ENCODE measurements around the gene GCSAM. TPM values are rescaled to one million over a fixed set of nuclear protein-coding genes. Genes with fewer than 3 reads are reported as not detected.
"Not testable (repeated sequence)": the region's sequence is repeated elsewhere in the genome, so short reads cannot be mapped to it uniquely, and the experiment has no call there.

GCSAM gene
- total and polyA plus RNA-seq, 2 experiments from 2014 or later, result 0.86 TPM; not detected in 1

DNA sequence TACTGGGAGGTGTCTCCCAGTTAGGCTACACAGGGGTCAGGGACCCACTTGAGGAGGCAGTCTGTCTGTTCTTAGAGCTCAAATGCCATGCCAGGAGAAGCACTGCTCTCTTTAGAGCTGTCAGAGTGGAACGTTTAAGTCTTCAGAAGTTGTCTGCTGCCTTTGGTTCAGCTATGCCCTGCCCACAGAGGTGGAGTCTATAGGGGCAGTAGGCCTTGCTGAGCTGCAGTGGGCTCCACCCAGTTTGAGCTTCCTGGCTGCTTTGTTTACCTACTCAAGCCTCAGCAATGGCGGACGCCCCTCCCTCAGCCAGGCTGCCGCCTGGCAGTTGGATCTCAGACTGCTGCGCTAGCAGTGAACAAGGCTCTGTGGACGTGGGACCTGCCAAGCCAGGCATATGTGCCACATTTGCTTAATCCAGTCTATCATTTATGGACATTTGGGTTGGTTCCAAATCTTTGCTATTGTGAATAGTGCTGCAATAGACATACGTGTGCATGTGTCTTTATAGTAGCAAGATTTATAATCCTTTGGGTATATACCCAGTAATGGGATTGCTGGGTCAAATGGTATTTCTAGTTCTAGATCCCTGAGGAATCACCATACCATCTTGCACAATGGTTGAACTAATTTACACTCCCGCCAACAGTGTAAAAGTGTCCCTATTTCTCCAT, 60.5 kb downstream of the GCSAM start:
- not testable (repeated sequence) for H3K4me1 ChIP-seq (ENCODE audit: insufficient read depth); H3K27ac Mint-ChIP-seq; H3K4me1 Mint-ChIP-seq; H3K4me3 ChIP-seq; H2AFZ ChIP-seq; H4K20me1 ChIP-seq (replicated peaks; ENCODE audit: insufficient read depth); H3K36me3 Mint-ChIP-seq (ENCODE audit: low read depth); H3K36me3 ChIP-seq (ENCODE audit: insufficient read depth); H3K27ac ChIP-seq (ENCODE audit: low read depth); H3K79me2 ChIP-seq (replicated peaks; ENCODE audit: insufficient read depth); H3K4me3 Mint-ChIP-seq; H3K4me2 ChIP-seq; H3K27me3 ChIP-seq (ENCODE audit: insufficient read depth); ATAC-seq; H3K9me2 ChIP-seq (ENCODE audit: insufficient read depth); H3K9me3 Mint-ChIP-seq; H3K27me3 Mint-ChIP-seq (ENCODE audit: insufficient read depth, low read depth, poor library complexity); DNase-seq (ENCODE audit: low spot score); H3F3A ChIP-seq (replicated peaks; ENCODE audit: low read depth)

MicroRNA genes within 50 kb of the gene (microRNA counts, 767-probe panel; counts per million panel counts)
- not detected for microRNA hsa-miR-567

Small RNA genes lying within 50 kb of the gene (microRNA-seq; reads per million reads assigned to microRNA genes)
- gene MIR567, result not detected

Small RNA genes lying within 50 kb of the gene (small RNA-seq; reads per million reads assigned to genes)
- gene MIR567 (ENCODE audit: low replicate concordance), result not detected

Other genes with a start within 250 kb of the GCSAM start
- 28.0 and 29.2 TPM in 2 replicates for gene ABHD10, start 154.2 kb downstream of the GCSAM start, total RNA-seq (2014; rRNA removed; shearing (Covaris generic))
- gene ABHD10, start 154.2 kb downstream of the GCSAM start, polyA plus RNA-seq (2016; fragmentation: Nextera tagmentation; extraction: Ambion mirVana), result 16.9 and 18.4 TPM in 2 replicates
- 6.8 and 8.2 TPM in 2 replicates for gene TAGLN3, start 134.3 kb downstream of the GCSAM start, total RNA-seq (2014; rRNA removed; shearing (Covaris generic))
- gene TAGLN3, start 134.3 kb downstream of the GCSAM start, polyA plus RNA-seq (2016; fragmentation: Nextera tagmentation; extraction: Ambion mirVana), result 12.6 and 13.0 TPM in 2 replicates
- not detected in 2 replicates for gene TMPRSS7, start 98.5 kb downstream of the GCSAM start, total RNA-seq (2014; rRNA removed; shearing (Covaris generic))
- not detected in 2 replicates for gene TMPRSS7, start 98.5 kb downstream of the GCSAM start, polyA plus RNA-seq (2016; fragmentation: Nextera tagmentation; extraction: Ambion mirVana)
- gene C3orf52, start 46.9 kb downstream of the GCSAM start, total RNA-seq (2014; rRNA removed; shearing (Covaris generic)), result 14.1 and 16.6 TPM in 2 replicates
- 7.9 and 8.1 TPM in 2 replicates for gene C3orf52, start 46.9 kb downstream of the GCSAM start, polyA plus RNA-seq (2016; fragmentation: Nextera tagmentation; extraction: Ambion mirVana)
- gene SLC9C1, start 161.0 kb upstream of the GCSAM start, total RNA-seq (2014; rRNA removed; shearing (Covaris generic)), result 0.97 and 1.7 TPM in 2 replicates
- 0.66 and 1.8 TPM in 2 replicates for gene SLC9C1, start 161.0 kb upstream of the GCSAM start, polyA plus RNA-seq (2016; fragmentation: Nextera tagmentation; extraction: Ambion mirVana)
- gene CD200, start 199.9 kb upstream of the GCSAM start, total RNA-seq (2014; rRNA removed; shearing (Covaris generic)), result 49.3 and 51.9 TPM in 2 replicates
- gene CD200, start 199.9 kb upstream of the GCSAM start, polyA plus RNA-seq (2016; fragmentation: Nextera tagmentation; extraction: Ambion mirVana), result 56.5 and 65.0 TPM in 2 replicates

Data from GM23338 (cell line).